K562 (cell line): ENCODE results near the gene CSNK1G3. TPM values are rescaled to one million over a fixed set of nuclear protein-coding genes. Genes with fewer than 3 reads are reported as not detected.
A peak's percentile ranks its signal among the peaks of the same experiment; 100 is the strongest.

ENCODE experiments used
- ATF2 ChIP-seq: sonication (generic); formaldehyde crosslinking; IDR thresholded peaks from 2 replicates; pipeline ENCODE4 v1.8.1; 2022; ENCODE audit warnings: missing genetic modification reagents
- CREB3 ChIP-seq: fragments of 450-650 bp; conservative IDR thresholded peaks from 2 replicates; pipeline ENCODE4 v1.6.1; 2016; ENCODE audit warnings: missing genetic modification characterization, low read depth, mild to moderate bottlenecking, missing compliant biosample characterization, moderate library complexity
- CREB3L1 ChIP-seq: fragments of 450-650 bp; IDR thresholded peaks from 2 replicates; pipeline ENCODE4 v1.6.1; 2014; ENCODE audit warnings: low read depth, mild to moderate bottlenecking, moderate library complexity, borderline replicate concordance
- HDAC6 ChIP-seq: IDR thresholded peaks from 2 replicates; pipeline ENCODE4 v1.6.1; 2012; ENCODE audit warnings: low read depth, mild to moderate bottlenecking, control low read depth, inconsistent platforms, low read length, moderate library complexity
- IRF1 ChIP-seq: sonication (generic); formaldehyde crosslinking; IDR thresholded peaks from 2 replicates; pipeline ENCODE4 v1.8.0; 2022; ENCODE audit warnings: missing genetic modification reagents, mild to moderate bottlenecking, borderline replicate concordance
- JUN ChIP-seq, 2 experiments: sonication (generic) in 1 of 2; formaldehyde crosslinking in 1 of 2; IDR thresholded peaks; 2 replicates each; pipeline versions ENCODE4 v1.6.1 to v1.8.0; 2012 to 2022; ENCODE audit warnings: borderline replicate concordance in 2 of 2, mild to moderate bottlenecking in 2 of 2, improper control_type of control experiment in 1 of 2, low read depth in 1 of 2, low read length in 1 of 2, missing genetic modification reagents in 1 of 2
- MNT ChIP-seq, 2 experiments: fragments of 450-650 bp; conservative IDR thresholded peaks; 2 replicates each; pipeline ENCODE4 v1.6.1; 2017; ENCODE audit warnings: mild to moderate bottlenecking in 2 of 2, moderate library complexity in 2 of 2
- ZBTB7A ChIP-seq: IDR thresholded peaks from 2 replicates; pipeline ENCODE4 v1.6.1; 2011; ENCODE audit warnings: low read depth, mild to moderate bottlenecking, low read length, moderate library complexity, borderline replicate concordance; ENCODE audit not compliant: control insufficient read depth
- ZNF263 ChIP-seq: sonication (generic); formaldehyde crosslinking; IDR thresholded peaks from 2 replicates; pipeline ENCODE4 v1.8.0; 2022; ENCODE audit warnings: mild to moderate bottlenecking, missing genetic modification reagents, borderline replicate concordance
- ZNF277 ChIP-seq: fragments of 250-450 bp; sonication (Bioruptor Pico); IDR thresholded peaks from 2 replicates; pipeline ENCODE4 v1.8.0; 2022; ENCODE audit warnings: inconsistent platforms, mild to moderate bottlenecking, moderate library complexity, borderline replicate concordance
- ZNF518B ChIP-seq: fragments of 250-450 bp; sonication (Bioruptor Pico); IDR thresholded peaks from 2 replicates; pipeline ENCODE4 v1.5.0; 2021; ENCODE audit warnings: mild to moderate bottlenecking, moderate library complexity
- polyA plus RNA-seq, 8 experiments: library from polyadenylated mRNA; depleted of rRNA in 4 of 8; stranded (reverse) in 5 of 8; unstranded in 3 of 8; fragments of >200 nt; fragmentation: Nextera tagmentation in 2 of 8; fragmentation: Illumina TruSeq in 1 of 8; extraction: Ambion mirVana in 2 of 8; extraction: Trizol in 1 of 8; gene quantifications; 2 replicates each; pipeline versions ENCODE4 v1.2.1 to v1.2.3, GENCODE V29; 2011 to 2014; ENCODE audit warnings: inconsistent platforms in 1 of 8, missing spikeins in 1 of 8
- total RNA-seq, 7 experiments: library from RNA; depleted of rRNA in 6 of 7; stranded (reverse); fragments of >200 nt in 6 of 7; fragmentation: Illumina TruSeq in 2 of 7; extraction: Trizol in 2 of 7; gene quantifications; 2 replicates each; pipeline versions ENCODE4 v1.2.1 to v1.2.3, GENCODE V29; 2011 to 2021; ENCODE audit warnings: low replicate concordance in 1 of 7

The CSNK1G3 gene
- total and polyA plus RNA-seq, 9 of the 15 experiments (the other 6 are each of a cell fraction or from before 2014, with no cell fraction given): 8.3 to 27.6 (median 16.5) TPM

GRCh38 chr5:123511648-123512605, at the start of gene CSNK1G3 (continued):
- TF ChIP-seq ATF2 (CRISPR knock-in tag) (no peak), ZNF277 (CRISPR knock-in tag) (no peak), IRF1 (CRISPR knock-in tag) (no peak), CREB3L1 (no peak), JUN (IDR thresholded peaks at IDR 0.05; ENCODE audit: borderline replicate concordance, low read depth, low read length) (no peak), JUN (CRISPR knock-in tag; IDR thresholded peaks at IDR 0.05; ENCODE audit: borderline replicate concordance) (no peak), CREB3 (tag) (no peak), ZNF518B (CRISPR knock-in tag) (no peak), ZBTB7A (peak; percentile 59; the same call in 1 of the 2 replicates), ZNF263 (CRISPR knock-in tag) (no peak), HDAC6 (no peak), MNT (conservative IDR thresholded peaks at IDR 0.05) (peak in 1 of 2 experiments; percentile 16; a peak in 1 of 4 replicates)
